ENCODE measurements around the gene OTUD3. TPM values are rescaled to one million over a fixed set of nuclear protein-coding genes. Genes with fewer than 3 reads are reported as not detected.
"Not testable (repeated sequence)": the region's sequence is repeated elsewhere in the genome, so short reads cannot be mapped to it uniquely, and the experiment has no call there.

OTUD3 gene
- total RNA-seq: 10 to 100 TPM; 11.7 to 23.2 TPM

DNA sequence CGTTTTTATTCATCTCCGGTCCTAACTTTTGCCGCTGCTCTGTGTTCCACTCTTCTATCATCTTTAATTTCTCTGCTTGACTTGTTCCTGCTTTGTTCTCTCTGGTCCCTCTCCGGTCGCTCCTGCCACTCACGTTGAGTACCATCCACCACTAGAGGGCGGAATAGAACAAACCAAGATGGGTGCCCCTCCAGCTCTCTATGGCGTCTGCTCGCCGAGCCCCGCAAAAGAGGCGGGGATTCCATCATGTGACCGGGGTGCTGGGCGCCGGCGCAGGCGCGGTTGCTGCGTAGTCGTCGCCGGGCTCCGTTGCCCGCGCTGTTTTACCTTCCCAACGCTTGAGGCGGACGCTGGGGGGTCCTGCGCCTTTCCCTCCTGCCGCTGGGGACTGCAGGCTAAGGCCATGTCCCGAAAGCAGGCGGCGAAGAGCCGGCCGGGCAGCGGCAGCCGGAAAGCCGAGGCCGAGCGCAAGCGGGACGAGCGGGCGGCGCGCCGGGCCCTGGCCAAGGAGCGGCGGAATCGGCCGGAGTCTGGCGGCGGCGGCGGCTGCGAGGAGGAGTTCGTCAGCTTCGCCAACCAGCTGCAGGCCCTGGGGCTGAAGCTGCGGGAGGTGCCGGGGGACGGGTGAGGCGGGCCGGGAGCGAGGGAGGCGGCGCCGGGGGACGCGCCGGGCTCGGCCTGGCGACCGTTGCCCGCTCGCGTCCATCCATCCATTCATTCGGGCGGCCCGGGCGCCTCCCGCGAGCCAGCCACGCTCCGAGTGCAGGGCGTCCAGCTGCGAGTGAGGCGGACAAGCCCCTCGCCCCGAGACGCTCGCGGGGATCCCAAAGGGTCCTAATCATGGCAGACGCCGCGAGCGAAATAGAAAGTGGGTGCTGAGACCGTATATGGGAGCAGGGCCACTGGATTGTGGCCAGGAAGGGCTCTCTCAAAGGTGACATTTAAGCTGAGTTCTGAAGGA, at the start of gene OTUD3:
TSS of gene OTUD3 (plus strand) at position 285 of the 961 bp plus-strand sequence. CDS start at position 404, 119 bp downstream.
- no peaks in the 10 kb centered on the region for H3K9me3 Mint-ChIP-seq
- peak; percentile 94 to 96 for DNase-seq (ENCODE audit: low spot score in 2 of 2)
- peak; percentile 97 for ATAC-seq
- peak within 1 kb of the TSS; percentile 90 to 91 for H3K27ac Mint-ChIP-seq
- H3K36me3 Mint-ChIP-seq: peaks cover 2 to 4% of the 10 kb centered on the region in 2 donors

DNA sequence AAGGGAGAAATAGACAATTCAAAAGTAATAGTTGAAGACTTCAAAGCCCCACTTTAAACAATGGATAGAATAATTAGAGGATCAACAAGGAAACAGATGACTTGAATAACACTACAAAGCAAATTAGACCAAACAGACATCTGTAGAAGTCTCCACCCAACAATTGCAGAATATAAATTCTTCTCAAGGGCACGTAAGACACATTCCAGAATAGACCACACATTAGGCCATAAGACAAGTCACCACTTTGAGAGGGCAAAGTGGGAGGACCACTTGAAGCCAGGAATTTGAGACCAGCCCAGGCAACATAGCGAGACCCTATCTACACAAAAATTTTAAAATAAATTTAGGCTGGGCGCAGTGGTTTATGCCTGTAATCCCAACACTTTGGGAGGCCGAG, 46.6 kb upstream of the OTUD3 start:
- H3K36me3 Mint-ChIP-seq: peaks cover 0 to 6% of the 10 kb centered on the region in 2 donors
- peaks cover 0 to 6% of the 10 kb centered on the region in 2 donors for H3K9me3 Mint-ChIP-seq
- DNase-seq (ENCODE audit: low spot score in 2 of 2) (no peak), ATAC-seq (no peak)
- no peak overlapping the region for H3K27ac Mint-ChIP-seq

DNA sequence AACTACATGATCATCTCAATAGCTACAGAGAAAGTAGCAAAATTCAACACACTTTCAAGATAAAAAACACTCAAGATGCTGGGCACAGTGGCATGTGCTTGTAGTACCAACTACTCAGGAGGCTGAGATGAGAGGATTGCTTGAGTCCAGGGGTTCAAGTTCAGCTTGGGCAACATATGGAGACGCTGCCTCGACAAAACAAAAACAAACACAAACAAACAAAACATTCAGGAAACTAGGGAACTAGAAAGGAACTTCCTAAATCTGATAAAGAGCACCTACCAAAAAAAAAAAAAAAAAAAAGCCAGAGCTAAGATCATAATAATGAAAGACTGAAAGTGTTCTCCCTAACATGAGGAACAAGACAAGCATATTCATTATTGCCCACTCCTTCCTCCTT, 44.3 kb upstream of the OTUD3 start:
- H3K36me3 Mint-ChIP-seq: peaks cover 0 to 6% of the 10 kb centered on the region in 2 donors
- H3K9me3 Mint-ChIP-seq: peaks cover 0 to 11% of the 10 kb centered on the region in 2 donors
- ATAC-seq (no peak), DNase-seq (ENCODE audit: low spot score in 2 of 2) (no peak)
- H3K27ac Mint-ChIP-seq: no peak overlapping the region

GRCh38 chr1:19840228-19840627, 42.0 kb upstream of the OTUD3 start:
- Mint-ChIP-seq H3K27ac (no peak overlapping the region), H3K9me3 (peaks cover 0 to 11% of the 10 kb centered on the region in 2 donors), H3K36me3 (peaks cover 0 to 6% of the 10 kb centered on the region in 2 donors)
- no peak for DNase-seq (ENCODE audit: low spot score in 2 of 2)
- ATAC-seq: peak in 1 of 2 donors; percentile 86

DNA sequence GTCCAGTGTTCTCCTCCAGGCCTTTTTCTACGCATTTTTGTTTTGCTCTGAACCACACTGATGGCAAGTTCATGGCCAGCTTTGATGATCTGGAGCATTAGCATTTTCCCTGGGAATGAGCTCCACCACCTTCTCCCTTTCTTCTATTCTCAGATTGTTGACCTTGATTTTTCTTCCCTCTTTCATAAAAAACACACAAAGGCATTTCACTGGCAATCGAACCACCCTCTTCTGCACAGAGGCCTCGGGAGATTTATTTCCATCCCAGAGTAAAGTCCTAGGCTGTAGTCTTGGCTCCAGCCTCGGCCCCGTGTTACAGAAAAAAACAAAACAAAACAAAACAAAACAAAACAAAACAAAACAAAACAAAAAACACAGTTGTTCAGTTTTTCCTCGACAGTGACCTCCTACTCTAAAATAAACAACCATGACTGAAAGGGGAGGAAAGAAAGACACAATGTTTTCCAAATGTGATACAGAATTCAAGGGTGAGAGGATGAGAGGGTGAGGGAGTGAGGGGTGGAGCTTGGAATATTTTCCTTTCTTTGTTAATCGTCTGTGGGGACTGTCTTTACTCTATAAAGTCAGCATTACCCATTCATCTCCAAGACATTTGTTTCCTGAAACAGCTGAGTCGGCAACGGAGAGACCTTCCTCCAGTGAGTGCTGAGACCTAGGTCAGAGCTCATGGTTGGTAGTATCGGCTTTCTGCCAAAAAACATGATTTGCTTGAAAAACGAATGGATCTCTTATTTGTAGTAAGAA, 37.3 kb upstream of the OTUD3 start:
- Mint-ChIP-seq H3K9me3 (peaks cover 0 to 7% of the 10 kb centered on the region in 2 donors), H3K27ac (no peak overlapping the region), H3K36me3 (no peaks in the 10 kb centered on the region)
- ATAC-seq (no peak), DNase-seq (ENCODE audit: low spot score in 2 of 2) (no peak)

DNA sequence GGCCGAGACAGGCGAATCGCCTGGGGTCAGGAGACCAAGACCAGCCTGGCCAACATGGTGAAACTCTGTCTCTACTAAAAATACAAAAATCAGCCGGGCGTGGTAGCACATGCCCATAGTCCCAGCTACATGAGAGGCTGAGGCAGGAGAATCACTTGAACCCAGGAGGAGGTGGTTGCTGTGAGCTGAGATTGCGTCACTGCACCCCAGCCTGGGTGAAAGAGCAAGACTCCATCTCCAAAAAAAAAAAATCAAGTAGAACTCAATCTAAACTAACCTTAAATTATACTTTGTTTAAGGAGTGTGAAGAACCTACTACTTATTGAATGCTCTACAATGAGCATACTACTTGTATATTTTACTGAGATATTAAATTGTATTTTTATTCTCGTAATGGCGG, 36.6 kb upstream of the OTUD3 start:
- no peaks in the 10 kb centered on the region for H3K36me3 Mint-ChIP-seq
- ATAC-seq (no peak), DNase-seq (ENCODE audit: low spot score in 2 of 2) (no peak)
- H3K27ac Mint-ChIP-seq: no peak overlapping the region
- H3K9me3 Mint-ChIP-seq: peaks cover 0 to 5% of the 10 kb centered on the region in 2 donors

GRCh38 chr1:19846338-19846737, 35.9 kb upstream of the OTUD3 start:
- ATAC-seq (no peak), DNase-seq (ENCODE audit: low spot score in 2 of 2) (no peak)
- Mint-ChIP-seq H3K27ac (no peak overlapping the region), H3K36me3 (no peaks in the 10 kb centered on the region), H3K9me3 (no peaks in the 10 kb centered on the region)

DNA sequence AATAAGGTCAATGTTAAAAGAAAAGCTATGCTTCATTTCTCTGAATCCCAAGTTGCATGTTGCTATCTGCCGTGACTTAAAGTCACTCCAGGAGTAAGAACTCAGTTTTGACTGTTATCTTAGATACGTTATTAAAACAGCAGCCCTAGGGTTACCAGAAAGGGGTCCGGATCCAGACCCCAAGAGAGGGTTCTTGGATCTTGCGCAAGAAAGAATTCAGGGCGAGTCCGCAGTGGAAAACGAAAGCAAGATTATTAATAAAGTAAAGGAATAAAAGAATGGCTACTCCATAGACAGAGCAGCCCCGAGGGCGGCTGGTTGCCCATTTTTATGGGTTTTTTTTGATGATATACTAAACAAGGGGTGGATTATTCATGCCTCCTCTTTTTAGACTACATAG, 34.9 kb upstream of the OTUD3 start:
- H3K9me3 Mint-ChIP-seq; ATAC-seq; H3K36me3 Mint-ChIP-seq; H3K27ac Mint-ChIP-seq; DNase-seq (ENCODE audit: low spot score in 2 of 2): not testable (repeated sequence)

DNA sequence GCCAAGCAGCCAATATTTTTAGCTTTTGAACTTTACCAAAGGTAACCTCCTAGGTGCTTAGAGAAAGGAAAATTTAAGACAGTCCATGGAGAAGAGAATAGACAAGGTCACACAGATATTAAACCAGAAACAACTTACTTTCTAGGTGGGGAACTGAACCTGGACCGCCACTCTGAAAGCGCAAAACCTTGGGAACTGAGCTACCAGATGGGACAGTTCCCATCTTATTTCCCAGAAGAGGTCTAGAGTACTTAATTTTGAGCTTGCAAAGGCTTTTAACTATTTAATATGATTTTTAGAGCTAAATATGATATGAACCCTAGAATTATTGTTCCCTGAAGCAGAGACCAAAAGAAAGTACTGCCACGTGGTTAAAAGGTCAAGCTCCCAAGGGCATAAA, 32.9 kb upstream of the OTUD3 start:
- H3K9me3 Mint-ChIP-seq; ATAC-seq; DNase-seq (ENCODE audit: low spot score in 2 of 2); H3K36me3 Mint-ChIP-seq; H3K27ac Mint-ChIP-seq: not testable (repeated sequence)

DNA sequence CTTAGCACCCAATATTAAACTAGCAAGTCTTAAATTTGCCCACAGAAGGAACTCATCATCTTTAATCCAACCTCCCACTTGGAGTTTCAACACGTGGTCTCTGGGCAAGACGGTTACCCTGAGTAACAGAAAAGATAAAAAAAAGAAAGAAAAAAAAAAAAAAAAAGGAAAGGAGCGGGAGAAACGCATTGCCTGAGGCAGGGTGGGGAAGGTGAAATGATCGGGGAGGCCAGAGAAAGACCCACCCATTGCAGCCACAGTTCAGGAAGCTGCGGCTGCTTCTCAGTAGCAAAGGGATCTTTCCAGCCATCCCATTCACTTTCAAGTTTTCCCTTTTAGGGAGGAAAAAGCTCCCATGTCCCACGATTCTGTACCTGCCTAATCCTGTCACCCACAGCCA, 32.0 kb upstream of the OTUD3 start:
- DNase-seq (ENCODE audit: low spot score in 2 of 2): no peak
- no peaks in the 10 kb centered on the region for H3K36me3 Mint-ChIP-seq
- ATAC-seq: no peak
- no peaks in the 10 kb centered on the region for H3K9me3 Mint-ChIP-seq
- H3K27ac Mint-ChIP-seq: no peak overlapping the region

GRCh38 chr1:19852036-19852435, 30.2 kb upstream of the OTUD3 start:
- Mint-ChIP-seq H3K9me3 (no peaks in the 10 kb centered on the region), H3K27ac (no peak overlapping the region), H3K36me3 (no peaks in the 10 kb centered on the region)
- DNase-seq (ENCODE audit: low spot score in 2 of 2) (no peak), ATAC-seq (no peak)

- DNase-seq (ENCODE audit: low spot score in 2 of 2) (no peak), ATAC-seq (no peak)
- H3K9me3 Mint-ChIP-seq: no peaks in the 10 kb centered on the region
- H3K27ac Mint-ChIP-seq: no peak overlapping the region
- H3K36me3 Mint-ChIP-seq: no peaks in the 10 kb centered on the region
These were observed 27.3 kb upstream of the OTUD3 start for GRCh38 chr1:19854866-19855265.

GRCh38 chr1:19858893-19859292, 23.3 kb upstream of the OTUD3 start:
- no peak overlapping the region for H3K27ac Mint-ChIP-seq
- peaks cover 6 to 7% of the 10 kb centered on the region in 2 donors for H3K9me3 Mint-ChIP-seq
- DNase-seq (ENCODE audit: low spot score in 2 of 2): no peak
- no peak for ATAC-seq
- H3K36me3 Mint-ChIP-seq: peaks cover 0 to 7% of the 10 kb centered on the region in 2 donors

DNA sequence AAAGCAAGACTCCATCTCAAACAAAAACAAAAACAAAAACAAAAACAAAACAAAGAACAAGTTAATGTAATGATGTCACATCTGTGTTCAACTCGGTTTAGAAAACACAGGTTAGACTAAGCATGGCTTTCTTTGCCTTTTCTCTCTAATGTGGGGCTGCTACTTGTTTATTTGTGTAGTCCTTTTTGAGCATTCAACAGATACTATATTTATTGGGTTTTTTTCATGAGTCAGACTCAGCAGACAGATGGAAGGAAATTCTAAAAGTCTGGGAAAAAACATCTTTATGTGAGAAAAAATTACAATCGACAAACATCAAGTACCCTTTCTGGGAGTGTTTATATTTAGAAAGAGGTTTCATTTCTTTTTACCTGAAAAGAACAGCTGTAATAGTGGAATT, 22.3 kb upstream of the OTUD3 start:
- ATAC-seq (no peak), DNase-seq (ENCODE audit: low spot score in 2 of 2) (no peak)
- Mint-ChIP-seq H3K9me3 (peaks cover 7 to 9% of the 10 kb centered on the region in 2 donors), H3K36me3 (peaks cover 0 to 7% of the 10 kb centered on the region in 2 donors), H3K27ac (no peak overlapping the region)

DNA sequence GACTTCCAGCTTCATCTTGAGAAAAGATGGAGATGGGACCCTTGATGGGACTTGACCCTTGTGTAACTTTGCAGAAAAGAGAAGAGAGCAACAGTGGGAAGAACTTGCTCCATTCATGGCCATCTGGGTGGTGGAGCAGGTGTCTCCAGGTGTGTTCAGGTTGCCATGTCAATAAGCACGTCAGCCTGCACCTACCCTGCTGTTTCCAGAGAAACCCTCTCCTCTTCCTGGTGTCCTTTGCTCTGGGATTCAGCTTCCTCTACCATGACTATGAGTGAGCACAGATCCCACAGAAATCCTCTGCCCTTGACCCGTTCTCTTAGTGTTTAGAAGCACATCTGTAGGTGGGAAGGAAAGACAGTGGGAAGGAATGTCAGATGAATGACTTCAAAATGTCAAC, 21.8 kb upstream of the OTUD3 start:
- DNase-seq (ENCODE audit: low spot score in 2 of 2) (no peak), ATAC-seq (no peak)
- Mint-ChIP-seq H3K27ac (no peak overlapping the region), H3K9me3 (peaks cover 7 to 9% of the 10 kb centered on the region in 2 donors), H3K36me3 (peaks cover 0 to 7% of the 10 kb centered on the region in 2 donors)

DNA sequence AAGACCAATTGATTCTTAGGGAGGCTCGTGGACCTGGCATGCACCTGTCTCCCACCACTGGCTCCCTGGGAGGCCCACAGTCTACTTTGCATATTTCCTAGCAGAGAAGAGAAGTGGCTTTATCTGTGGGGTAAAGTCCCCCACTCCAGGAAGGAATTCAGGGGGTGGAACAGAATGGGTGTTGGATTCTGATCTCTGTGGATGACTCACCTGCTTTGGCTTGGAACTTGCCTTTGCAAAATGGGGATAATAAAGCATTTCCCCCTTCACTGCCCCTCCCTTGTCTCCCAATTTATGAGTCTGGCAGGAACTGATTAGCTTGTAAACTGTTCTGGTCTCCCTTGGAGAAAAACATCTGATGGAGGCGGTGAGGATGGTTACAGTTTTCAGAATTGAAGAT, 21.2 kb upstream of the OTUD3 start:
- Mint-ChIP-seq H3K9me3 (peaks cover 7 to 9% of the 10 kb centered on the region in 2 donors), H3K36me3 (peaks cover 0 to 7% of the 10 kb centered on the region in 2 donors), H3K27ac (no peak overlapping the region)
- DNase-seq (ENCODE audit: low spot score in 2 of 2) (no peak), ATAC-seq (no peak)

DNA sequence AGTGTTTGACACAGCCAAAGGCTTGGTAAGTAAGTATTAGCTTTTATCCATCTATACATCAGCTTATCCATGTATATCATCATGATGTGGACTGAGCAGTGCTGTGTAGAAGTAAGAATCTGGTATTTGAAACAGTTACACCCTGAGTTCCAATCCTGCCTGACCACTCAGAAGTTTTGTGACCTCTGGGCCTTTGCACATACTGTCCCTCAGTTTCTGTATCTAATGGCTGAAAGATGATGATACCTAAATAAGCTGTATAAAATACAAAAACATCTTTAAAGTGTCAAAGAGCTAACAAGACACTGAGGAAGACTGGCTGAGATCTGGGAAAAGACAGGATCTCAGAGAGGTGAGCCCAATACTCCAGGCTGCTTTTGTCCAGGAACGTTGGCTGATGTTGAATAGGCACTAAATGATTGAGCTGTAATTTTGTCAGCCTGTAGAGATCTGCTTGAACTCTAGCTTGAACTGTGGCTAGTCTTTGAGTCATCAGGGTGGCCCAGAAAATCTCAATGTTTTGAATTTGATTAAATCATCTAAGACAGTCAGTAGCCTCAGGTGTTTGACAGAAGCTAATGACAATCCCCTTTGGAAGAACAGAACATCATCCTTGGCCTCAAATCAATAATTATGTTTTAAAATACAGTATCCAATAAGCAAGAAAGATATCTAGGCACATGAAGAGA, 20.2 kb upstream of the OTUD3 start:
- Mint-ChIP-seq H3K36me3 (peaks cover 0 to 7% of the 10 kb centered on the region in 2 donors), H3K27ac (no peak overlapping the region), H3K9me3 (peaks cover 7 to 9% of the 10 kb centered on the region in 2 donors)
- ATAC-seq (no peak), DNase-seq (ENCODE audit: low spot score in 2 of 2) (no peak)
